Left lobe of liver (tissue), 2 donors: ENCODE data around the gene ATG4D. TPM values are rescaled to one million over a fixed set of nuclear protein-coding genes. Genes with fewer than 3 reads are reported as not detected.
"Not testable (repeated sequence)": the region's sequence is repeated elsewhere in the genome, so short reads cannot be mapped to it uniquely, and the experiment has no call there.

ENCODE experiments used
- ATAC-seq: fragments of 200-7000 bp; cut with Tn5 transposase; one replicate; pipeline ENCODE4 v1.9.1; 2020; ENCODE audit warnings: mild to moderate bottlenecking, moderate library complexity
- DNase-seq: peaks from one replicate; pipeline ENCODE4 v3.0.0-alpha.2; 2020; ENCODE audit warnings: low spot score
- total RNA-seq: library from RNA; stranded (reverse); gene quantifications from one replicate; pipeline ENCODE4 v1.2.1, GENCODE V29; 2021
- donor health status: DM: no; HTN: no; CAD: no; lungs with moderate emphysema.
- donor health status: DM: no; HTN: yes; CAD: no.

The ATG4D gene
- total RNA-seq, 1 donor from 2014 or later, result 11.6 TPM

DNA sequence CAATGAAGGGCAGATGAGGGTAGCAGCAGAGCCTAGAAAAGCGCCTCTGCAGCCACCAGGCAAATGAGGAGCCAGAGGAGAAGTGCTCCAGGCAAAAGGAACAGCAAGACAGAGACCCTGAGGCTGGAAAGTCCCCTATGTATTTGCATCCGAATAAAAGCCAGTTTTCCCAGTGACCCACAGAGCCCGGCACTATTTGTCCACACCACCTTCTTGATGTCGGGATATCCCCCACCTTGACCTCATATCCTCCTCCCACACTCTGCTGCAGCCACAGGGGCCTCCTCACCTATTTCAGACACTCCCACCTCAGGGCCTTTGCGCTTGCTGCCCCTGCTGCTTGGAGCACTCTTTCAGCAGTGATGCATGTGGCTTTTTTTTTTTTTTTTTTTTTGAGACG lies 6.6 kb downstream of the ATG4D start:
- no peak for DNase-seq
- ATAC-seq, result no peak

GRCh38 chr19:10551006-10551405 lies 7.3 kb downstream of the ATG4D start:
- not testable (repeated sequence) for DNase-seq, ATAC-seq

DNA sequence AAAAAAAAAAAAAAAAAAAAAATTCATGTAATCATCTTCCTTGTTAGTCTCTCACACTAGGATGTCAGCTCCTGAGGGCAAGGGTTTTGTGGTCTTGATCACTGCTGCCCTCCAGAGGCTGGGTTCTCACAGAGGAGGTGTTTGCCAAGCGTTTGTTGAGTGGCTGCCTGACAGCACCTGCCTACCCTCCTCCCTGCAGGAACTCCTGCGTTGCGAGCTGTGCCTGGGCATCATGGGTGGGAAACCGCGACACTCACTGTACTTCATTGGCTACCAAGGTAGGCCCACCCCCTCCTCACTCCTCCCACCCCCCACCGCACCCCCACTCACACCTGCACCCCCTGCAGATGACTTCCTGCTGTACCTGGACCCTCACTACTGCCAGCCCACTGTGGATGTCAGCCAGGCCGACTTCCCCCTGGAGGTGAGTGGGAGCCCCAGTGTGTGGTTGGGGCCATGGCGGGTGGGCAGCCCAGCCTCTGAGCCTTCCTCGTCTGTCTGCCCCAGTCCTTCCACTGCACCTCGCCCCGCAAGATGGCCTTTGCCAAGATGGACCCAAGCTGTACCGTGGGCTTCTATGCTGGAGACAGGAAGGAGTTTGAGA lies 8.1 kb downstream of the ATG4D start:
- ATAC-seq (peak; percentile 56), DNase-seq (no peak)

GRCh38 chr19:10552510-10553053 lies 8.9 kb downstream of the ATG4D start:
- DNase-seq, result no peak
- ATAC-seq, result peak; percentile 32

DNA sequence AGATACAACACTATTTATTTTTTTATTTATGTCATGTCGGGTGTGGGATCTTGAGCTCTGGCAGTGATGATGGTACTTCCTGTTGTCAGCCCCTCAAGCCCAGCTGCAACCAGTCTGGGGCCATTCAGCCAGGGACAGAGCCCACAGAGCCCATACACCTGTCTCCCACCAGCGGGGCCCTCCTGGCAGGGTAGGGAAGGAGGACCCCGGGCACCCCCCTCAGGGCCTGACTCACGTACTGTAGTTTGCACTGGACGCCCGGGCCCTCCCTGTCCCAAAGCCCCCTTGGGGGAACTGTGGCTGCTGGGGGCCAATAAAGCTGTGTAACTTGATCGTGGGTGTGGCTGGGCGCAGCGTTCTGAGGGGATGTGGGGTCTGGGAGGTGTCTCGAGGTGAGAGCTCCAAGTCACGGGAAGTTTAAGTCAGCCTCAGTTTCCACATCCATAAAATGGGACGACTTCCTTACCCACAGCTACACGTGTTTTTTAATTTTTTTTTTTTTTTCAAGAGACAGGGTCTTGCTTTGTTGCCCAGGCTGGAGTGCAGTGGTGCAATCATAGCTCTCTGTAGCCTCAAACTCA lies 9.5 kb downstream of the ATG4D start:
- DNase-seq, result no peak
- no peak for ATAC-seq

DNA sequence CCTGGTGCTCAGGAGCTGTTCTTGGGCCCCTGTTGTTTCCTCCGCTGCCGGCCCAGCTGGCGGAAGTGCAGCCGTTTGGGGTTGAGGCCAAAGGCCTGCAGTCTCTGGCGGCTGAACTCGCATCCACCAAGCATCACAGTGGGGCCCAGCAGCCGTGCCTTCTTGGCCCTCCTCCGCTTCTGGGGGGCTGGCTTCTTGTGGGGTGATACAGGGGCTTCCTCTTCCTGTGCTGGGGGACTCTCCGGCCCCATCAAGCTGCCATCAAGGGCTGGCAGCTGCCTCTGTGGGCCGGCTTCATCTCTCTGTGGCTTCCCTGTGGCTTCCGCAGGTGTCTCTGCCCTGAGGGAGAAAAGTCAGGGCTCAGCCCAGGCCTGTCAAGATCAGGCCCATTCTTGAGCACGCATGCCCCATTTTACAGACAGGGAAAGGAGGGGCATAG lies 10.3 kb downstream of the ATG4D start:
- ATAC-seq, result peak; percentile 20
- no peak for DNase-seq

- ATAC-seq, result no peak
- DNase-seq, result no peak
Observed at GRCh38 chr19:10554760-10555609, 11.3 kb downstream of the ATG4D start.

- no peak for ATAC-seq
Observed at GRCh38 chr19:10555610-10555973, 11.9 kb downstream of the ATG4D start.

GRCh38 chr19:10557603-10558197 lies 14.0 kb downstream of the ATG4D start:
- ATAC-seq (no peak), DNase-seq (no peak)

More at GRCh38 chr19:10555610-10555973, 11.9 kb downstream of the ATG4D start:
- no peak for DNase-seq

DNA sequence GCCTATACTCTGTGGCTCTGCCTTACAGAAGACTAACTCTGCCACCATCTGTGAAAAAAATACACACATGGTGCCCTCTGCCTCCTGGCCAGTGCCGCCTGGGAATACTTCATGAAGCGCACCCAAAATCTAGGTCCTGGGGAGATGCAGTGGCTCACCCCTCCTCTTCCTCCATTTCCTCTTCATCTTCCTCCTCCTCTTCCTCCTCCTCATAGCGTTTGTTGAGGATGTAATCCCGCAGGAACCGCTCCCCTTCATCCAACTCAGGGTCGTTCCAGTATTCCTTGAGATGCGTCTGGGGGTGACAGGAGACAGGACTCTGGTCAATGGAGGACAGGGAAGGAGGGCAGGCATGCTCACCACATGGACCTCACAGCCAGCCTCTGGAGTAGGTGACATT lies 16.4 kb downstream of the ATG4D start:
- DNase-seq, result no peak
- ATAC-seq, result no peak

DNA sequence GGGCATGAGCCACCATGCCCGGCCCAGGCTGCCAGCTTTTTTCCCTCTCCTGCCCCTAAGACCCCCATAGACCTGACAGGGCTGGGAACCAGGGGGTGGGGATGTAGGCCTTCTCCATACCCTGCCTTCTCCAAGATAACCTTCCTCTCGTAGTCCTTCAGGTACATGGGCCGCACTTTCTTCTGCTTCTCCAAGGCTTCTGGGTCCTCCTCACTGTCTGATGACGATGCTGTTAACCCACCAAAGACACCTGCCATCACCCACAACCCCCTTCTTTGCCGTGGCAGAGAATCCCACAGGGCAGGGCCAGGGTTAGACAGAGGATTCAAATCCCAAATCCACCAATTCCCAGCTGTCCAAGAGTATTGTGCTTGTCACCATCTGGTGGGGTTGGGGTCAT lies 18.9 kb downstream of the ATG4D start:
- ATAC-seq, result no peak
- DNase-seq, result no peak

- DNase-seq (no peak), ATAC-seq (no peak)
Observed at GRCh38 chr19:10565028-10565566, 21.4 kb downstream of the ATG4D start.

- peak; percentile 99 for DNase-seq
- ATAC-seq, result peak; percentile 81
Observed at GRCh38 chr19:10565567-10566407, 22.1 kb downstream of the ATG4D start, which contains the start of gene KRI1. KRI1 (minus strand) TSS chr19:10566010; CDS start chr19:10565999, 11 bp downstream.

DNA sequence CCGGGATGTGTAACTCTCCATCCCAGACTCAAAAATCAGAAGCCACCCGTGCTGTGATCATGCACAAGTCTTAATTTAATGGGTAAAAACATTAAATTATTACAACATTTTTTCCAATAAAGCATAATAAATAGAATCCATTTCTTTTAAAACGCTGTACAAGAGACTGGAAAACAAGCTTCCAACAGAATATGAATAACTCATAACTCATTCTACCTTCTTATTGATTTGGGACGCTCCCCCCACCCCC lies 22.6 kb downstream of the ATG4D start:
- ATAC-seq (no peak), DNase-seq (no peak)

- no peak for ATAC-seq
- peak; percentile 54 for DNase-seq
Observed at GRCh38 chr19:10566658-10567410, 23.1 kb downstream of the ATG4D start.

- ATAC-seq (no peak), DNase-seq (no peak)
Observed at GRCh38 chr19:10567656-10568055, 24.0 kb downstream of the ATG4D start.

GRCh38 chr19:10568062-10568825 lies 24.5 kb downstream of the ATG4D start:
- ATAC-seq, result peak; percentile 4
- no peak for DNase-seq

DNA sequence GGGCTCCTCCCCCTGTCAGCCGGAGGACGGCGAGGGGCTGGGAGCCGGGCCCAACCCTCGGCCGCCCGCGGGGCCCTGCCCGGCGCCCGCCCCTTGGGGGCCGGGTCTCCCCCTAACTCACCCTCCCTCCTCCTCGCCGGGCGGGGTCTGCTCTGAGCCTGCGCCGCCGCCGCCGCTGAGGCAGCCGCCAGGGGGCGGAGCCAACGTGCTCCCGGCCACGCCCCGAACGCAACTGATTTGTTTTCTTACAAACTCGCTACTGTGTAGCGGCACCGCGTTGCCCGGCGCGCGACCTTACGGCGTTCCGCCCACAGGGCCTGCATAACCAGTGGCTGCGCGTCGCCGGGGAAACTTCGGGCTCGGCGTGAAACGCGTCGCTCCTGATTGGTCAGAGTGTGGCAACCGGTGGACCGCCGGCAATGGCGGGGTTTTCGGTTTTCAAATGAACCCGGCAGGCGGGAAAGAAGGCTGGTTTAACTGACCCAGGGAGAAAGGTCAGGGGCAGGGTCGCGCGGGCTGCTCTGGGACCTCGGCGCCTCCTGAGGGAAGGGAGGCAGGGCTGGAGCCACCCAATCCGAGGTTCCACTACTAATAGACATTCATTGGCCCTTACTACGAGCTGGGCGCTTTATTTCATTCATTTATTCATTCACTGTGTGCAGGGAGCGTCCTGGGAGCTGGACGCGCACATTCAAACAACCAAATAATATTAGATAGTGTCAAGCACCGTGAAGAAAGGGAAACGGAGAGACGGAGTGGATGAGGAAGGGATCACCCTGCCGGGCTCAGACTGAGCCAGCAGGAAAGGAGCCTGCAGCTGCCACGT lies 25.3 kb downstream of the ATG4D start, which contains the start of gene CDKN2D:
Gene CDKN2D, minus strand, starts transcription at position 154 of the 826 bp plus-strand sequence. CDS start 326 bp downstream, outside the sequence.
- ATAC-seq, result peak; percentile 85

More for the DNA sequence above, 25.3 kb downstream of the ATG4D start, which contains the start of gene CDKN2D:
- DNase-seq, result peak; percentile 100
